IMR-90 (cell line): ENCODE data around the gene SLC25A40. TPM values are rescaled to one million over a fixed set of nuclear protein-coding genes. Genes with fewer than 3 reads are reported as not detected.

ENCODE experiments used
- ATAC-seq: fragments of 200-7000 bp; cut with Tn5 transposase; 2 replicates; pipeline ENCODE4 v1.9.1; 2020; ENCODE audit warnings: low read depth, mild to moderate bottlenecking, moderate library complexity
- BruUV-seq: library from RNA; stranded (reverse); fragments of 400-500 nt; replicated peaks from 2 replicates; lab custom pipeline; 2021; lab: Mats Ljungman, UMichigan
- CTCF ChIA-PET: fragments of 300-600 bp; formaldehyde crosslinking; extraction: SDS; loops from one replicate; lab custom pipeline; 2021; ENCODE audit warnings: antibody characterized with exemption; lab: Yijun Ruan, JAX
- POLR2A ChIA-PET: fragments of 300-600 bp; sonication (Branson Sonifier 250); formaldehyde crosslinking; loops from one replicate; lab custom pipeline; 2022; ENCODE audit warnings: antibody characterized with exemption; ENCODE audit not compliant: unreplicated experiment; lab: Charles Lee
- DNase-seq: peaks from one replicate; pipeline ENCODE4 v3.0.0; 2013
- H2AFZ ChIP-seq: replicated peaks from 2 replicates; pipeline ENCODE3; 2013; ENCODE audit warnings: low read length, mild to moderate bottlenecking; ENCODE audit not compliant: poor library complexity
- H2AK5ac ChIP-seq: 2 replicates; pipeline ENCODE4 v1.6.1; 2013; ENCODE audit warnings: low read depth, low read length, inconsistent platforms
- H2AK9ac ChIP-seq: replicated peaks from 2 replicates; pipeline ENCODE3; 2013; ENCODE audit warnings: mild to moderate bottlenecking, low read depth, low read length, moderate library complexity; ENCODE audit not compliant: poor library complexity
- H2BK120ac ChIP-seq: 2 replicates; pipeline ENCODE4 v1.6.1; 2013; ENCODE audit warnings: low read depth, low read length, inconsistent platforms
- H2BK15ac ChIP-seq: 3 replicates; pipeline ENCODE4 v1.6.1; 2013; ENCODE audit warnings: low read depth, low read length, inconsistent platforms
- H2BK20ac ChIP-seq: 2 replicates; pipeline ENCODE4 v1.6.1; 2013; ENCODE audit warnings: low read depth, mild to moderate bottlenecking, inconsistent platforms, low read length, moderate library complexity
- H2BK5ac ChIP-seq: 2 replicates; pipeline ENCODE4 v1.6.1; 2013; ENCODE audit warnings: mild to moderate bottlenecking, low read depth, low read length, inconsistent platforms; ENCODE audit not compliant: poor library complexity, severe bottlenecking
- H3K14ac ChIP-seq: replicated peaks from 2 replicates; pipeline ENCODE4 v1.6.1; 2013; ENCODE audit warnings: low read depth, low read length, inconsistent platforms
- H3K18ac ChIP-seq: 2 replicates; pipeline ENCODE4 v1.6.1; 2013; ENCODE audit warnings: low read depth, low read length, control low read depth
- H3K23ac ChIP-seq: 2 replicates; pipeline ENCODE4 v1.6.1; 2013; ENCODE audit warnings: low read depth, low read length, inconsistent platforms
- H3K27ac ChIP-seq: 2 replicates; pipeline ENCODE4 v1.5.1; 2013; ENCODE audit warnings: mild to moderate bottlenecking, control low read depth, low read length; ENCODE audit not compliant: insufficient read depth
- H3K27me3 ChIP-seq: 2 replicates; pipeline ENCODE4 v1.6.1; 2013; ENCODE audit warnings: low read length; ENCODE audit not compliant: control insufficient read depth, insufficient read depth
- H3K36me3 ChIP-seq: 2 replicates; pipeline ENCODE4 v1.6.1; 2013; ENCODE audit warnings: low read length, mixed read lengths; ENCODE audit not compliant: control insufficient read depth, insufficient read depth
- H3K4ac ChIP-seq: 2 replicates; pipeline ENCODE4 v1.6.1; 2013; ENCODE audit warnings: low read depth, low read length, inconsistent platforms
- H3K4me1 ChIP-seq: 2 replicates; pipeline ENCODE4 v1.6.1; 2013; ENCODE audit warnings: low read length, mixed read lengths; ENCODE audit not compliant: control insufficient read depth, insufficient read depth
- H3K4me2 ChIP-seq: 2 replicates; pipeline ENCODE4 v1.6.1; 2013; ENCODE audit warnings: low read depth, mild to moderate bottlenecking, control low read depth, low read length, moderate library complexity
- H3K4me3 ChIP-seq: 2 replicates; pipeline ENCODE4 v1.5.1; 2013; ENCODE audit warnings: low read depth, mild to moderate bottlenecking, control low read depth, low read length, moderate library complexity; ENCODE audit not compliant: insufficient read depth
- H3K56ac ChIP-seq: 2 replicates; pipeline ENCODE4 v1.6.1; 2013; ENCODE audit warnings: low read length, inconsistent platforms; ENCODE audit not compliant: insufficient read depth; ENCODE audit errors: extremely low read depth
- H3K79me1 ChIP-seq, 2 experiments: 2 replicates each; pipeline ENCODE4 v1.6.1; 2013; ENCODE audit warnings: low read length in 2 of 2, inconsistent platforms in 1 of 2, low read depth in 1 of 2
- H3K9ac ChIP-seq: 2 replicates; pipeline ENCODE4 v1.6.1; 2013; ENCODE audit warnings: low read depth, low read length, control low read depth
- H3K9me1 ChIP-seq: 2 replicates; pipeline ENCODE4 v1.6.1; 2013; ENCODE audit warnings: low read length, inconsistent platforms; ENCODE audit not compliant: insufficient read depth
- H3K9me3 ChIP-seq: 2 replicates; pipeline ENCODE4 v1.6.1; 2013; ENCODE audit warnings: low read length; ENCODE audit not compliant: control insufficient read depth, insufficient read depth
- H4K20me1 ChIP-seq: 2 replicates; pipeline ENCODE4 v1.6.1; 2013; ENCODE audit warnings: low read length, inconsistent platforms; ENCODE audit not compliant: insufficient read depth
- H4K5ac ChIP-seq: 2 replicates; pipeline ENCODE4 v1.6.1; 2013; ENCODE audit warnings: mild to moderate bottlenecking, low read depth, low read length, control low read depth
- H4K8ac ChIP-seq, 2 experiments: 2 replicates each; pipeline ENCODE4 v1.6.1; 2013; ENCODE audit warnings: low read depth in 2 of 2, low read length in 2 of 2, control low read depth in 1 of 2, inconsistent platforms in 1 of 2
- H4K91ac ChIP-seq: 2 replicates; pipeline ENCODE4 v1.6.1; 2013; ENCODE audit warnings: low read depth, low read length, inconsistent platforms; ENCODE audit not compliant: insufficient read depth
- BHLHE40 ChIP-seq: fragments of 150-350 bp; IDR thresholded peaks from 2 replicates; pipeline ENCODE4 v1.6.1; 2016; ENCODE audit warnings: mild to moderate bottlenecking, low read depth, low read length
- CEBPB ChIP-seq: IDR thresholded peaks from 2 replicates; pipeline ENCODE4 v1.6.1; 2012; ENCODE audit warnings: low read depth, low read length, improper control_type of control experiment
- CHD1 ChIP-seq: IDR thresholded peaks from 2 replicates; pipeline ENCODE4 v1.6.1; 2012; ENCODE audit warnings: low read depth, low read length, improper control_type of control experiment
- CTCF ChIP-seq: conservative IDR thresholded peaks from 2 replicates; pipeline ENCODE4 v1.5.1; 2012; ENCODE audit warnings: mild to moderate bottlenecking, low read depth, low read length, improper control_type of control experiment
- ELK1 ChIP-seq: fragments of 150-350 bp; IDR thresholded peaks from 2 replicates; pipeline ENCODE4 v1.6.1; 2016; ENCODE audit warnings: low read depth, mild to moderate bottlenecking, low read length, moderate library complexity, borderline replicate concordance
- FOS ChIP-seq: fragments of 150-350 bp; IDR thresholded peaks from 2 replicates; pipeline ENCODE4 v1.6.1; 2016; ENCODE audit warnings: low read depth, low read length
- MAFK ChIP-seq: IDR thresholded peaks from 2 replicates; pipeline ENCODE4 v1.6.1; 2012; ENCODE audit warnings: low read depth, low read length, improper control_type of control experiment
- MAZ ChIP-seq: IDR thresholded peaks from 2 replicates; pipeline ENCODE4 v1.6.1; 2012; ENCODE audit warnings: low read depth, mild to moderate bottlenecking, low read length, improper control_type of control experiment, moderate library complexity, borderline replicate concordance
- MXI1 ChIP-seq: IDR thresholded peaks from 2 replicates; pipeline ENCODE4 v1.6.1; 2012; ENCODE audit warnings: low read depth, mild to moderate bottlenecking, low read length, moderate library complexity, borderline replicate concordance
- NFE2L2 ChIP-seq: fragments of 150-350 bp; IDR thresholded peaks from 2 replicates; pipeline ENCODE4 v1.6.1; 2016; ENCODE audit warnings: low read depth, mild to moderate bottlenecking, low read length
- POLR2A ChIP-seq: IDR thresholded peaks from 2 replicates; pipeline ENCODE4 v1.6.1; 2012; ENCODE audit warnings: mild to moderate bottlenecking, low read depth, low read length
- RAD21 ChIP-seq: IDR thresholded peaks from 2 replicates; pipeline ENCODE4 v1.6.1; 2012; ENCODE audit warnings: low read length, improper control_type of control experiment
- RCOR1 ChIP-seq: IDR thresholded peaks from 2 replicates; pipeline ENCODE4 v1.6.1; 2012; ENCODE audit warnings: mild to moderate bottlenecking, low read length, improper control_type of control experiment; ENCODE audit not compliant: insufficient replicate concordance
- RFX5 ChIP-seq: IDR thresholded peaks from 2 replicates; pipeline ENCODE4 v1.8.0; 2012; ENCODE audit warnings: low read depth, mild to moderate bottlenecking, low read length, moderate library complexity
- SMC3 ChIP-seq: fragments of 150-350 bp; IDR thresholded peaks from 2 replicates; pipeline ENCODE4 v1.6.1; 2016; ENCODE audit warnings: low read depth, mild to moderate bottlenecking, antibody characterized with exemption, low read length, moderate library complexity
- USF2 ChIP-seq: fragments of 150-350 bp; IDR thresholded peaks from 2 replicates; pipeline ENCODE4 v1.6.1; 2017; ENCODE audit warnings: mild to moderate bottlenecking, antibody characterized with exemption, low read length, low read depth
- WGBS, 2 experiments: methylation state at CpG; one replicate each; pipeline versions ENCODE4 v1.1.5 to v1.1.7; 2013; ENCODE audit warnings: missing lambda C conversion rate in 2 of 2; ENCODE audit not compliant: insufficient read length in 1 of 2; ENCODE audit errors: extremely low coverage in 2 of 2; 5-methylcytosine and 5-hydroxymethylcytosine counted together
- dilution Hi-C: fragments of 300-500 bp; cut with HindIII; formaldehyde crosslinking; loops from one replicate; pipeline ENCODE4 v1.14.3; 2018; ENCODE audit warnings: low sequenced_read_pairs; ENCODE audit not compliant: unreplicated experiment
- in situ Hi-C: fragments of 300-500 bp; cut with MboI; formaldehyde crosslinking; loops from 3 replicates; pipeline ENCODE4 v1.14.3; 2019; ENCODE audit warnings: low sequenced_read_pairs, inconsistent platforms, mixed read lengths
- intact Hi-C: fragments of 100-400 bp; cut with micrococcal nuclease; formaldehyde crosslinking; loops from 2 replicates; pipeline ENCODE4 v1.10.0; 2022
- polyA plus RNA-seq, 3 experiments: library from polyadenylated mRNA; depleted of rRNA; stranded (reverse); fragments of >200 nt; gene quantifications; 2 replicates each; pipeline ENCODE4 v1.2.3, GENCODE V29; 2012; ENCODE audit warnings: low replicate concordance in 1 of 3
- total RNA-seq: library from RNA; depleted of rRNA; stranded (reverse); fragments of >200 nt; gene quantifications from 2 replicates; pipeline ENCODE4 v1.2.3, GENCODE V29; 2012

SLC25A40 gene
- total and polyA plus RNA-seq, 2 of the 4 experiments (the other 2 are of a cell fraction), result 4.7 to 6.1 TPM

- Histone ChIP-seq H2BK20ac (no peak overlapping the region), H3K9ac (no peak overlapping the region), H4K20me1 (no peaks in the 10 kb centered on the region), H4K91ac (no peak overlapping the region), H4K5ac (no peak overlapping the region), H2BK15ac (no peak overlapping the region), H2AK5ac (no peak overlapping the region), H3K27ac (no peak overlapping the region), H2AK9ac (no peak overlapping the region), H2BK5ac (no peak overlapping the region), H3K27me3 (no peaks in the 10 kb centered on the region), H3K36me3 (no peaks in the 10 kb centered on the region), H2AFZ (no peak overlapping the region), H3K18ac (no peak overlapping the region), H3K4ac (no peak overlapping the region), H3K4me2 (no peak overlapping the region), H3K4me3 (no peak overlapping the region), H4K8ac (no peak overlapping the region), H3K9me3 (no peaks in the 10 kb centered on the region), H3K4me1 (peaks cover 6% of the 10 kb centered on the region; the same call in 1 of the 2 replicates), H3K79me1 (no peaks in the 10 kb centered on the region), H3K9me1 (no peaks in the 10 kb centered on the region), H3K14ac (no peak overlapping the region), H3K56ac (no peak overlapping the region), H3K23ac (no peak overlapping the region), H2BK120ac (no peak overlapping the region)
- no peak for TF ChIP-seq CTCF
- TF ChIP-seq MXI1, result no peak
- TF ChIP-seq USF2, result no peak
- no peak for TF ChIP-seq CHD1
- no peak for TF ChIP-seq MAZ
- no peak for TF ChIP-seq CEBPB
- TF ChIP-seq RAD21, result no peak
- TF ChIP-seq BHLHE40, result no peak
- TF ChIP-seq POLR2A, result no peak
- TF ChIP-seq RFX5, result no peak
- no peak for TF ChIP-seq SMC3
- TF ChIP-seq NFE2L2, result no peak
- TF ChIP-seq MAFK, result no peak
- TF ChIP-seq FOS, result no peak
- no peak for TF ChIP-seq ELK1
- TF ChIP-seq RCOR1, result no peak
- DNase-seq (peak; percentile 12), ATAC-seq (no peak)
- no TSS peak for BruUV-seq
- intact Hi-C loops, result no loop called here
- CTCF ChIA-PET, result no interaction called here
- whole genome bisulfite sequencing, 2 experiments, result 44% methylated on average over 1 of the region's 1 CpG; no CpG with 5 or more reads in 1 of the 2 experiments
- dilution Hi-C loops, result no loop called here
- in situ Hi-C loops, result no loop called here
- POLR2A ChIA-PET, result no interaction called here
Observed at GRCh38 chr7:87833130-87833529, 43.0 kb downstream of the SLC25A40 start.
